MM.1S (cell line): Measurements from ENCODE around the gene CCDC30.

ENCODE experiments used
- DNase-seq: peaks from one replicate; pipeline ENCODE4 v3.0.0-alpha.2; 2015
- H2AFZ ChIP-seq: fragments of 300-600 bp; sonication (generic); 2 replicates; pipeline ENCODE4 v1.6.0; 2016; ENCODE audit warnings: antibody characterized with exemption, low read length
- H3F3A ChIP-seq: fragments of 300-600 bp; sonication (generic); 2 replicates; pipeline ENCODE4 v1.6.1; 2016; ENCODE audit warnings: mild to moderate bottlenecking, antibody characterized with exemption, low read length, moderate library complexity, mixed read lengths; ENCODE audit not compliant: insufficient read depth
- H3K27ac ChIP-seq: fragments of 300-600 bp; sonication (generic); 2 replicates; pipeline ENCODE4 v1.5.1; 2016; ENCODE audit warnings: mild to moderate bottlenecking, low read length
- H3K27me3 ChIP-seq: fragments of 300-600 bp; sonication (generic); replicated peaks from 2 replicates; pipeline ENCODE4 v1.6.0; 2016; ENCODE audit warnings: low read length; ENCODE audit not compliant: insufficient read depth
- H3K36me3 ChIP-seq: fragments of 300-600 bp; sonication (generic); replicated peaks from 2 replicates; pipeline ENCODE4 v1.6.1; 2016; ENCODE audit warnings: mild to moderate bottlenecking, low read length, mixed read lengths; ENCODE audit not compliant: insufficient read depth
- H3K4me1 ChIP-seq: fragments of 300-600 bp; sonication (generic); 2 replicates; pipeline ENCODE4 v1.6.1; 2016; ENCODE audit warnings: low read length, mixed read lengths
- H3K4me2 ChIP-seq: fragments of 300-600 bp; sonication (generic); 2 replicates; pipeline ENCODE4 v1.6.0; 2016; ENCODE audit warnings: low read depth, low read length
- H3K4me3 ChIP-seq: fragments of 300-600 bp; sonication (generic); 2 replicates; pipeline ENCODE4 v1.5.1; 2016; ENCODE audit warnings: low read length, mixed read lengths
- H3K79me2 ChIP-seq: fragments of 300-600 bp; sonication (generic); 2 replicates; pipeline ENCODE4 v1.6.1; 2016; ENCODE audit warnings: mixed run types, low read length, mixed read lengths
- H3K9ac ChIP-seq: fragments of 300-600 bp; sonication (generic); 2 replicates; pipeline ENCODE4 v1.6.1; 2016; ENCODE audit warnings: low read length, mixed read lengths
- H3K9me2 ChIP-seq: fragments of 300-600 bp; sonication (generic); replicated peaks from 2 replicates; pipeline ENCODE4 v1.6.1; 2016; ENCODE audit warnings: mild to moderate bottlenecking, low read length, mixed read lengths; ENCODE audit not compliant: insufficient read depth
- H3K9me3 ChIP-seq: fragments of 300-600 bp; sonication (generic); replicated peaks from 2 replicates; pipeline ENCODE4 v1.6.1; 2016; ENCODE audit warnings: mild to moderate bottlenecking, low read length, mixed read lengths; ENCODE audit not compliant: insufficient read depth
- H4K20me1 ChIP-seq: fragments of 300-600 bp; sonication (generic); 2 replicates; pipeline ENCODE4 v1.6.1; 2016; ENCODE audit warnings: mild to moderate bottlenecking, low read length, moderate library complexity, mixed read lengths; ENCODE audit not compliant: insufficient read depth
- CTCF ChIP-seq: fragments of 300-600 bp; sonication (generic); IDR thresholded peaks from 2 replicates; pipeline ENCODE4 v1.5.1; 2016; ENCODE audit warnings: antibody characterized with exemption, low read length, mixed read lengths
- EZH2 ChIP-seq: fragments of 300-600 bp; sonication (generic); optimal IDR thresholded peaks from 2 replicates; pipeline ENCODE3; 2017; ENCODE audit warnings: low read depth, mild to moderate bottlenecking, antibody characterized with exemption, low read length, mixed read lengths
- EZH2phosphoT487 ChIP-seq: fragments of 300-600 bp; sonication (generic); IDR thresholded peaks from 2 replicates; pipeline ENCODE4 v1.6.1; 2018; ENCODE audit warnings: antibody characterized with exemption, low read length

CCDC30 gene

GRCh38 chr1:42456010-42456753 is 6.9 kb upstream of the CCDC30 start, which contains the start of the genes PPCS and ZMYND12:
Gene PPCS, plus strand, starts transcription at chr1:42456543. Its CDS starts 23 bp downstream, at chr1:42456566.
Gene ZMYND12, minus strand, starts transcription at chr1:42456022. Its CDS starts 25 bp downstream, at chr1:42455997.
- peak within 1 kb of the TSS; percentile 84 for H3K27ac ChIP-seq

GRCh38 chr1:42456754-42457089 is 6.4 kb upstream of the CCDC30 start:
- H3F3A ChIP-seq = peaks cover 14% of the 10 kb centered on the region; the same call in 1 of the 2 replicates
- peak overlapping the region; percentile 100 for H2AFZ ChIP-seq
- TF ChIP-seq CTCF (no peak), EZH2phosphoT487 (no peak), EZH2 (no peak)
- peaks cover 9% of the 10 kb centered on the region for H3K4me1 ChIP-seq
- H3K27me3 ChIP-seq = no peaks in the 10 kb centered on the region
- H3K9ac ChIP-seq = peak overlapping the region; percentile 95
- no peaks in the 10 kb centered on the region for H3K9me2 ChIP-seq
- H3K27ac ChIP-seq = peak overlapping the region; percentile 84
- H3K4me3 ChIP-seq = peak overlapping the region; percentile 89
- DNase-seq = peak; percentile 81
- H3K79me2 ChIP-seq = peaks cover 16% of the 10 kb centered on the region
- no peaks in the 10 kb centered on the region for H3K9me3 ChIP-seq
- no peaks in the 10 kb centered on the region for H3K36me3 ChIP-seq
- peak overlapping the region; percentile 99 for H3K4me2 ChIP-seq
- H4K20me1 ChIP-seq = no peaks in the 10 kb centered on the region

More at GRCh38 chr1:42456010-42456753, 6.9 kb upstream of the CCDC30 start, which contains the start of the genes PPCS and ZMYND12:
- Histone ChIP-seq H3K4me2 (peak within 1 kb of the TSS; percentile 99), H3K4me1 (peaks cover 9% of the 10 kb centered on the region), H3K4me3 (peak within 1 kb of the TSS; percentile 89), H3K36me3 (no peaks in the 10 kb centered on the region), H3K27me3 (no peaks in the 10 kb centered on the region), H3F3A (peaks cover 11% of the 10 kb centered on the region; the same call in 1 of the 2 replicates), H2AFZ (peak within 1 kb of the TSS; percentile 100), H3K9me3 (no peaks in the 10 kb centered on the region), H4K20me1 (no peaks in the 10 kb centered on the region), H3K9ac (peak within 1 kb of the TSS; percentile 95), H3K79me2 (peaks cover 16% of the 10 kb centered on the region), H3K9me2 (no peaks in the 10 kb centered on the region)
- TF ChIP-seq EZH2phosphoT487 = no peak
- no peak for TF ChIP-seq EZH2
- no peak for TF ChIP-seq CTCF
- DNase-seq = peak; percentile 92

DNA sequence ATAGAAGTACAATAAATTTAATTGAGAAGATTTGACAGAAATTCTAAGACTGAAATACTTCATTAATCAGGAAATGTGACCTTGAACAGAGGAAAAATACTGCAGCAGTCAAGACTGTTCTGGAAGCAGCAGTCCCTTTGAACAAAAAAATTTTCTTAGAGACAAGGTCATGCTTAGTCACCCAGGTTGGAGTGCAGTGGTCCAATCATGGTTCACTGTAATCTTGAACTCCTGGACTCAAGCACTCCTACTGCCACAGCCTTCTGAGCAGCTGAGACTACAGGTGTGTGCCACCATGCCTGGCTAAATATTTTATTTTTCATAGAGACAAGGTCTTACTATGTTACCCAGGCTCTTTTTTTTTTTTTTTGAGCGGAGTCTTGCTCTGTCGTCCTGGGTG is 1.9 kb upstream of the CCDC30 start:
- no peak overlapping the region for H3K4me3 ChIP-seq

More for the DNA sequence above, 1.9 kb upstream of the CCDC30 start:
- Histone ChIP-seq H3K79me2 (peaks cover 16% of the 10 kb centered on the region), H3K27me3 (no peaks in the 10 kb centered on the region), H3K27ac (no peak overlapping the region), H3K9me3 (no peaks in the 10 kb centered on the region), H3K4me2 (no peak overlapping the region), H3K9ac (no peak overlapping the region), H3K36me3 (no peaks in the 10 kb centered on the region), H3K9me2 (no peaks in the 10 kb centered on the region), H3K4me1 (peaks cover 5% of the 10 kb centered on the region), H3F3A (peaks cover 24% of the 10 kb centered on the region; the same call in 1 of the 2 replicates), H2AFZ (no peak overlapping the region), H4K20me1 (no peaks in the 10 kb centered on the region)
- no peak for DNase-seq
- TF ChIP-seq EZH2 (no peak), EZH2phosphoT487 (no peak), CTCF (no peak)
